GM19397 (cell line): ENCODE results near the gene CUX1.

ENCODE experiments used
- ATAC-seq: cut with Tn5 transposase; IDR thresholded peaks from one replicate; pipeline ENCODE4 v1.9.1; 2021; ENCODE audit warnings: mild to moderate bottlenecking, moderate library complexity; ENCODE audit not compliant: unreplicated experiment

Gene CUX1

GRCh38 chr7:101933028-101933427 is 115.6 kb downstream of the CUX1 start:
- ATAC-seq = no peak

DNA sequence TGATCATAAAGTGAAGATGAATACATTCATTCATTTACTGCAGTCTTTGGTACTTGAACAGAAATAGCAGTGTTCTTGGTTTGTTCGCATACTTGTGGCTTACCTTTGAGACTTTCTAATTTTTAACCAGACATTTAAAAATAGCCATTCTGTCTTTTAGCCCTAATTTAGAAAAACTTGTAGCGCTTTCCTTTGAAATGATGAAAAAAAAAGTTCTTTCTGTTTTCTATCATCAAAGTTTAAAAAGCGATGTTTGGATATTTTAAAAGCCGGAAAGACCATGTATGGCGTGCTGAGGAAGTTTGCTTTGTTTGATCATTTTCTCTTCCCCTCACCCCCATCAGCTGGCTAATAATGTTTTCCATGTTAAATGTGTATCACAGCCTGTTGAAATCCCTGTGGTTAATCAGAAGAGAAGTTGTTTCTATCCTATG is 116.3 kb downstream of the CUX1 start:
- peak; percentile 35 for ATAC-seq

- no peak for ATAC-seq
Measured at GRCh38 chr7:101934618-101935017, 117.2 kb downstream of the CUX1 start.

DNA sequence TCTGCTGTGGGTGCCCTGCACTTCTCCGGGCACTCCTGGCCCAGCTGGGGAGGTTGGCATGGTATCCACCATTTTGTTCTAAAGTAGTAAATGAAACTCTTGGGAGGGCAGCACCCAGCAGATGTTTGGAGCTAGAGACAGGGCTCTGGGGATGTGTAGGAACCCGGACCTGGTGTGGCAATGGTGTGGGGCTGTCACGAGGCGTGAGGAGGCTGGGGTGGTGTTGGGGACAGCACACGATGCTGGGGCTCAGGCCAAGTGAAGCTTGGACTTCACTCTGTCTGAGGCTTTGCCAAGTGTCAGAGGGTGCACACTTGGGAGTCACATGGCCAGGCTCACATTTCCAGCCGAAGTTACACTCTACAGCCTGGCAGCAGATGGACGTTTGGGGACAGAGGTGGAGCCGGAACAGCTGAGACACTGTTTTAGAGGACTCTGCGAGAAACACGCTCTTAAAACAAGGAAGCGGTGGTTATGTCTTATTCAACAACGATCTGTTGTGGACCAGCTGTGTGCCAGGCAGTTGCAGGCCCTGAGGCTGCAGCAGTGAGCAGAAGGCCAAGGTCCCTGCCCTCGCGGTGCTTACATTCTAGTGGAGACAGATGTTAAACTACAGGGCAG is 118.2 kb downstream of the CUX1 start:
- no peak for ATAC-seq

GRCh38 chr7:101936223-101936610 is 118.8 kb downstream of the CUX1 start:
- ATAC-seq = no peak

GRCh38 chr7:101936611-101937231 is 119.3 kb downstream of the CUX1 start:
- ATAC-seq = no peak

DNA sequence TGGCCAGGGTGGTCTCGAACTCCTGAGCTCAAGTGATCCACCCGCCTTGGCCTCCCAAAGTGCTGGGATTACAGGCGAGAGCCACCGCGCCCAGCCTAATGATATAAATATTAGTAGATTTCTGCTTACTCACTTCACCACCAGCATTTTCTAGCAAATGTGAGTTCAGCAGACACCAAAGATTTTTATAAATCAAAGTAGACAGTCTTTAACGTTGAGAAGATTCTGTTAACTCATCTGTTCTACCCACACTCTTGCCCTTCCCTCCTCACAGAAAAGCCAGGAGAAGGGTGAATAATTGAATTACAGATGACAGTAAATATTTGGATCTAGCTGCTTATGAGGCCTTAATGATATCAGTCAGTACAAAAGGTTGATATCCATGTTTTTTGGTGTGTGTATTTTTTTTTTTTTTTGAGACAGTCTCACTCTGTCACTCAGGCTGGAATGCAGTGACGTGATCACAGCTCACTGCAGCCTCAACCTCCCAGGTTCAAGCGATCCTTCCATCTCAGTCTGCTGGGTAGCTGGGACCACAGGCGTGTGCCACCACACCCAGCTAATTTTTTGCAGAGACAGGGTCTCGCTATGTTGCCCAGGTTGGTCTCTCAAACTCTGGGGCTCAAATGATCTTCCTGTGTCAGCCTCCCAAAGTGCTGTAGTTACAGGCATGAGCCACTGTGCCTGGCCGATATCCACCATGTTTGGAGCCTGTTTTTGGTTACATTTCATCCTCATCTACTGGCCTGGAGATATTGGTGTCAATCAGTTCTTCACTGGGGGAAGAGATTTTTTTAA is 120.5 kb downstream of the CUX1 start:
- ATAC-seq = no peak

DNA sequence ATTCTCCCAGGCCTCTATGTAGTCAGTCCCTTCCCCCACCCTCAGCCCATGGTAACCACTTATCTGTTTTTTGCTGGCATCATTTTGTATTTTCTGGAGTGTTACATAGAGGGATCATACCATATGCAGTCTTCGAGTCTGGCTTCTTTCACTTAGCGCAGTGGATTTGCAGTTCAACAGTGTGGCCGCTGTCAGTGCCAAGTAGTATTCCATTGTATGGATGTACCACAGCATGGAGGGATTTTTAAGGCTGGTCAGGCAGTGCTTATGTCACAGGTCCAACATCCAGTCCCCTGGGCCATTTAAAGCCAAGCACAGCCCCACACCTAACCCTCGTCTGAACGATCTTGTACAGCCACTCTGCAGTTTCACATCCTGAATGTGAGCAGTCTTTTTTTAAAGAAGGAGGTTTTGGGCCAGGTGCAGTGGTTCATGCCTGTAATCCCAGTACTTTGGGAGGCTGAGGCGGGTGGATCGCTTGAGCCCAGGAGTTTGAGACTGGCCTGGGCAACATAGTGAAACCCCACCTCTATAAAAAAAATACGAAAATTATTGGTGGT is 121.8 kb downstream of the CUX1 start:
- no peak for ATAC-seq

DNA sequence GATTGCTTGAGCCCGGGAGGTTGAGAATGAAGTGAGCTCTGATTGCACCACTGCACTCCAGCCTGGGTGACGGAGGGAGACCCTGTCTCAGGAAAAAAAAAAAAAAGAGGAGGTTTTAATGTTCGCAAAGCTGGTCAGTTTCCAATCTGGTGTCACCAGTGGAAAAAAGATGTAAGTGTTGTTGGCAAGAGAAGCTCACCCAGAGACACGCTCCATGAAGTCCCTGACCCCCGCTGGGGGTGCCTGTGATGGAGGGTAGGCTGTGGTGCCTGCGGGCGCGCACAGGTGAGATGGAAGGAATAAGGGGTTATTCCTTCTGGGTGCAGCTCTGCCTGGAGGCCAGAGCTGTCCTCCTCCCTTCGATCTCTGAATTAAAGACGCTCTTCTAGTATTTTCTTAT is 122.7 kb downstream of the CUX1 start:
- ATAC-seq = no peak

DNA sequence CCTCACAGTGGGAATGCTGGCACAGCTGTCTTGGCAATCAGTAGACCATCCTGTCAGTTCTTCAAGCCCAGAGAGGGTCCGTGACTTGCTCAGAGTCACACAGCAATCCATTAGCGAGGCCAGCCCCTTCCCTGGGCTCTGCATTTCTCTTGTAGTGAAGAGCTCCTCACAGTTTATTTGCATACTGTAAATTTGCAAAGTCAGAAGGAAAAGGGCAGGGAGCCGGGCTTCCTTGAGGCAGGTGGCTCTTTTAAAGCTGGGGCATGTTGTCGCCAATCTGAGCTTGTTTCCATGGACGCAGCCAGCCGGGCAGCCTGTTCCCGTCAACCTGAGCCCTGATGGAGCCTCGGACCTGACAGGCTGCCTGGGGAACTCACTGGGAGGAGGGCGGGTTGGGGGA is 123.4 kb downstream of the CUX1 start:
- no peak for ATAC-seq

DNA sequence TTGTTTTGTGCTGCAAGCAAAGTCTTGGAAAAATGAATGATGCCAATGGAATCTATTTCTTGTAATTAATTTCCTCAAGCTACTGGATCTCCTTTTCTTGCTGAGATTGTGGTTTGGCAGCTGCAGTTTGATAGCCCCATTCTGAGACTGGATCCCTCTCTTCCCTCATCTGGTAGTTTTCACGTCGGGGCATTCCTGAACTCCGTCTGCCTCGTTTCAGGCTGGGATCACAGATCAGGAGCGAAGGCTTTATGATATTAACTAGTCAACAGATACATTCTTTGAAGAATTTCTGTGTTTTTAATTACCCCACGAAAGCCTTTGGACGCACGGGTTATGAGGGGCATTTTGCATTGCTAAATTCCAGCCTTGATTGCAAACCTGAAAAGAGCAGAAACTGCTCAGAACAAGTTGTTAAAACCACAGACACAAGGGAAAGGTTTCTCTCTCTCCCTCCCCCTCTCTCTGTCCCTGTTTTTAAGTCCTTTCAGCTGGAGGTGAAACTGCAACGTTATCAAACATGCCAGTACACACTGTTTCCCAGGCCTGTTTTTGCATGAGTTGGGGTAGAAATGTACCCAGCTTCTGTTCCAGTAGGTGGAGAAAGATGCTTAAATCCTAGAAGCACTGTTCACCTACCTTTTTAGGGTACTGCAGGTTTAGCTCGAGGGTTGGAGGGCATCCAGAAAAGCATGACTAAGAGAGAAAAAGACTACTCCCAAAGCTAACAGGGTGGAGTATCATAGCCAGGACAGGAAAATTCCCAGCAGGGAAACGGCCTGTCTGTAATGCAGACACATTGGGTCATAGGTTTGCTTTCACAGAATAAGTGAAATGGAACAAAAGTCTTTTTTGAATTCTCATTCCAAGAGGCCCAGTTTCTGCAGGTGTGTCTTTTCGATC is 124.3 kb downstream of the CUX1 start:
- ATAC-seq = no peak

GRCh38 chr7:101942603-101943210 is 125.3 kb downstream of the CUX1 start:
- ATAC-seq = no peak

DNA sequence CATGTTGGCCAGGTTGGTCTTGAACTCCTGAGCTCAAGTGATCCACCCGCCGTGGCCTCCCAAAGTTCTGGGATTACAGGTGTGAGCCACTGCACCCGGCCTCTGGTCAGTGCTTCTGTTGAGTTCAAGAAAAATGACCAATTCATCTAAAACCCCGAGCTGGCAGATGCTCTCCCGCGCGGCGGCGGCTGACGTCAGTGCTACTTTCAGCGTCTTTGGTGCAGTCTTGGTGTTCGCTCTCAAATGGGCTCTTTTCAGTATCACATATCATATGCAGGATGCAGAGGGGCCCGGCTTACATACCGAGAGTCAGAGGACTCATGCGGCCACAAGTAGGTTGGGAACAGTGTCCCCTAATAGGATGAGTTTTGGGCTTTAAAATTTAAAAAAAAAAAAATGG is 125.9 kb downstream of the CUX1 start:
- no peak for ATAC-seq

DNA sequence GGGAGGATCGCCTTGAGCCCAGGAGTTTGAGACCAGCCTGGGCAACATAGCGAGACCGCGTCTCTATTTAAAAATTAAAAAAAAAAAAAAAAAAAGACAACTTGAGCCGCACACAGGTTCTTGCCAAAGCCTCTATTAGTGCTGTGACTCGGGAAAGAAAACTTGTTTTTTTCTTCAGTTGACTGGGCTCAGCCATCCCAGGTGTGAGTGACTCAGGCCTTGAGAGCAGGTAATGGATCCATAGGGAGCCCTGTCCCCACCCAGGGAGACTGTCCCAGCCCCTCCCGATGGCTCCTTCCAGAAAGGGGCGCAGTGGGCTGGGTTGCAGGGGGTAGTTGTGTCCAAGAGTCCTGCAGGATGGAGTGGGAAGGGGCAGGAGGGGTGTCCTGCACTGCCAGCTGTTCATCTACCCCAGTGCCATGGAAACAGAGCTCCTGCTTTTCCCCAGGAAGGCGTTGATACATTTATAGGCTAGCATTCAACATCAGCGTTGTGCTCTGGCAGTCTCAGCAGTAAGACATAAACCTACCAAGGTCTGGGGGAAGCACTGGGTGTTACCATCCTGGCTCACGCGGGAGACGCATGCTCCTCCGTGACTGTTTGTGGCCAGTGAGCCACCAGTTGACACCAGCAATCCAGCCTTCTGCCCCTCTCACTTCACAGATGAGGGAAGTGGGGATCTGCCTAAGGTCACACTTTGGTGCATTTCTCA is 126.6 kb downstream of the CUX1 start:
- ATAC-seq = no peak

DNA sequence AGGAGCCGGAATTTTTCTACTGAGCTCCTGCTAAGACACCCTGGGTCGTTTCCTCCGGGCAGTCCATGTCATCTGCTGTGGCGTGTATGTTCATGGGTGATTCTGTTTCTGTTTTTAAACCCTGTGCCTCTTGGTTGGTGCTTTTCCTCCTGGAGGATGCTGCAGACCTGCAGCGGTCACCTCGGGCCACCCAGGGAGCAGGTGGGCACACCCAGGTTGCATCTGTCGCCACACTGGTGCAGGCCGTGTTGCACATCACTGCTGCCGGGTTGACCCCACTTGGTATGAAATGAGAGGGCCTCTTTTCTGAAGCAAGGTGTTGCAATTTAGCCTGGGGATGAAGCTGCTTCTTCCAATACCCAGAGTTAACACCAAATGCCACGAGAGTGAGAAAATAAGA is 127.2 kb downstream of the CUX1 start:
- ATAC-seq = no peak

GRCh38 chr7:101945034-101945758 is 127.8 kb downstream of the CUX1 start:
- no peak for ATAC-seq

DNA sequence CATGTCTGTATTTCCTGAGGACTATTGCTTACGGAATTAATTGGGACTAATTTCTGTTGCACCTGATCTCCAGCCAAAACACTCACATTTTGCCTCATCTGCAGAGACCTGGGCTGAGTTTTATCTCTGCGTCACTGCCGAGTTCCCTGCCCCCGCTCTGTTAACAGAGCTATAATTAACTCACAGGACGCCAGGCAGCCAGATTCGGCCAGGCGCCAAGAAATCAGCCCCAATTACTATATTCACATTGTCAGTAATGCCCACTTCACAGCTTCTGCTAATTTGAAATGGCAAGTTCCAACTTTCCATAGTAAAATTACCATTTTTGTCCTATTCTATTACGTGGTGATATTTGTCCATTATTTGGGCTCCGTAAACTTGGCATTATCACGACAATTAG is 130.5 kb downstream of the CUX1 start:
- ATAC-seq = no peak

GRCh38 chr7:101948650-101949049 is 131.2 kb downstream of the CUX1 start:
- ATAC-seq = no peak

DNA sequence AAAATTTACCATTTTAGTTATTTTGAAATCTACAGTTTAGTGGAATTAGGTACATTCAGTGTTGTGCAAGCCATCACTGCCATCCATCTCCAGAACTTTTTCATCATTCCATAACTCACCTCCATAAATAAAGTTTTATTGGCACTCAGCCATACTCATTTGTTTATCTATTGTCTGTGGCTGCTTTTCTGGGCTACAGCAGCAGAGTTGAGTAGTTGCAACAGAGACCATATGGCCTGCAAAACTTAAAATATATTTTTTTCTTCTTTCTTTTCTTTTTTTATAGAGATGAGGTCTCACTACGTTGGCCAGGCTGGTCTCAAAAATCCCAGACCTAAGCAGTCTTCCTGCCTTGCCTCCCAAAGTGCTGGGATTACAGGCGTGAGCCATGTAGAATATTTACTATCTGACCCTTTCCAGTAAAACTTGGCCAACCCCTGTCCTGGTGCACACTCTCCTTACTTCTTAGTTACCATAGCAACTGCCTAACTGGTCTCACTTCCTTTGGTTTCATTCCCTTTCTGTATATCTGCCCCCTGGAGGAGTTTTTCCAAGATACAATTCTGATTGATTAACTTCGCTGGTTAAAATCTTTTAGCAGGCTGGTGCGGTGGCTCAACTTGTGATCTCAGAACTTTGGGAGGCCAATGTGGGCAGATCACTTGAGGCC is 133.2 kb downstream of the CUX1 start:
- ATAC-seq = no peak
